ENCODE data around the gene LRRTM4. TPM values are rescaled to one million over a fixed set of nuclear protein-coding genes. Genes with fewer than 3 reads are reported as not detected.

LRRTM4 gene
- polyA plus RNA-seq, 1 donor (not counting 4 experiments of a cell fraction or from before 2014, with no cell fraction given), result not detected

Small RNAs within 50 kb of the gene (small RNA-seq; reads per million reads assigned to genes)
- 0 to 0.07 (median 0) reads per million in 3 experiments for gene RNA5SP98 (ENCODE audit: insufficient read length in 3 of 3, low read depth in 3 of 3, low replicate concordance in 1 of 3)
